NCI-H2196 treated with DMSO at 0.1 percent for 48 hours (cell line): Measurements from ENCODE around the gene RHOH.

Experiments
- DNase-seq: peaks from one replicate; lab custom pipeline; 2025; ENCODE audit not compliant: unreplicated experiment; lab: John Stamatoyannopoulos, UW

RHOH gene

DNA sequence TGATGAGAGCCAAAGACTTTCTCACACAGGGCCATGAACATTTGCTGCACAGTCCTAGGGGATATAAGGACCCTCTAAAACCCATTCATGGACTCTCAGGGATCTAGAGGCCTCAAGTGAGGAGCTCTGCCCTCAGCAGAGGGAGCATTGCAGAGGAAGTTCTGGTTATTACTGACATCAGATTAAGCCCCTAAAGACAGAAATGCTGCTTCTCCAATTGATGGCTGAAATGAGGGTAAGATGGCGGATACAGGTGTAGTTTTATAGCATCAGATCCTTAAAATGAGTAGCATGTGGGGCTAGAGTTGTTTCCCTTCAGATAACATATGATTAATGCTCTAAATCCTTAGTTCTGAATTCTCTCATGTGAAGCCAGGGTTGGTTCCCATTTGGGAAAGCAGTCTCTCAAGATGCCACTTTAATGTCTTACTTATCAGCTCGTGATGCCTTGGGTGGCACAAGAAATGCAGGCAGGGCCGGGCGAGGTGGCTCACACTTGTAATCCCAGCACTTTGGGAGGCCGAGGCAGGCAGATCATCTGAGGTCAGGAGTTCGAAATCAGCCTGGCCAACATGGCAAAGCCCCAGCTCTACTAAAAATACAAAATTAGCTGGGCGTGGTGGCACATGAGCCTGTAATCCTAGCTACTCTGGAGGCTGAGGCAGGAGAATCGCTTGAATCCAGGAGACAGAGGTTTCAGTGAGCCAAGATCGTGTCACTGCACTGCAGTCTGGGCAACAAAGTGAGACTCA is 7.9 kb downstream of the RHOH start:
- no peak for DNase-seq

GRCh38 chr4:40205259-40206198 is 8.7 kb downstream of the RHOH start:
- DNase-seq = no peak

GRCh38 chr4:40206426-40206825 is 9.6 kb downstream of the RHOH start:
- no peak for DNase-seq

GRCh38 chr4:40209401-40209800 is 12.6 kb downstream of the RHOH start:
- DNase-seq = no peak

- DNase-seq = no peak
These were observed 13.9 kb downstream of the RHOH start for GRCh38 chr4:40210776-40211175.

DNA sequence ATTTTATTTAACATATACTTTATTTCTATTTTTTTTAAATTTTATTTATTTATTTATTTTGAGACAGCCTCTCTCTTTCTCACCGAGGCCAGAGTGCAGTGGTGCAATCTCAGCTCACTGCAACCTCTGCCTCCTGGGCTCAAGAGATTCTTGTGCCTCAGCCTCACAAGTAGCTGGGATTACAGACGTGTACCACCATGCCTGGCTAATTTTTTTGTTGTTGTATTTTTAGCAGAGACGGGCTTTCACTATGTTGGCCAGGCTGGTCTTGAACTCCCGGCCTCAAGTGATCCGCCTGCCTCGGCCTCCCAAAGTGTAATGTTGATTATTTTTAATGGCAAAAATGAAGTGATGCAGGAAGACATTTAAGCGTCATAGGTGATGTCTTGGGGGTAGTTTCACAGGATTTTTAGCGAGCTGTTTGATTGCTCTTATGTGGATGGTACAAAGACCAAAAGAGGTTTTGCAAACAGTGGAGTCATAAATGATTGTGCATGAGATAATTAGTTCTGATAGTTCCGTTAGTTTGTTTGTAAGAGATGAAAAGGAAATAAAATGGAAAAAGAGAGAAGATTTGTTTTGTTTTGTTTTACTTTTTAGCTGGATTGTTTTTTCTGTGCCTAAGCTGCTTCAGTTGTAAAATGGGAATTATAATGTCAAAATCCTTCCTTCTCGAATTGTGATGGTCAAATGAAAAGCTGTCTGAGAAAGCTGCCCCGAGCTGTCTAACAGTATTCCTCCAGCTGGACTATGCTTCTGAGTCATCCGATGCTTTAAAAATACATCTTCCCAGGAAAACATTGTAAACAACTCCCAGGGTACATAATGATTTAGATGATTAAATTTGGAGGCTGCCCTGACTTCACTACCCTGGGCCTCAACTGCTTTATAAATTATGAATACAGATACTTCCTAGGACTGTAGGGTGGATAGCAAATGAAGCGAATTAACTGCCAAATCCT is 14.7 kb downstream of the RHOH start:
- no peak for DNase-seq

- no peak for DNase-seq
These were observed 16.1 kb downstream of the RHOH start for GRCh38 chr4:40212674-40213527.

- DNase-seq = no peak
These were observed 17.2 kb downstream of the RHOH start for GRCh38 chr4:40214038-40214437.

DNA sequence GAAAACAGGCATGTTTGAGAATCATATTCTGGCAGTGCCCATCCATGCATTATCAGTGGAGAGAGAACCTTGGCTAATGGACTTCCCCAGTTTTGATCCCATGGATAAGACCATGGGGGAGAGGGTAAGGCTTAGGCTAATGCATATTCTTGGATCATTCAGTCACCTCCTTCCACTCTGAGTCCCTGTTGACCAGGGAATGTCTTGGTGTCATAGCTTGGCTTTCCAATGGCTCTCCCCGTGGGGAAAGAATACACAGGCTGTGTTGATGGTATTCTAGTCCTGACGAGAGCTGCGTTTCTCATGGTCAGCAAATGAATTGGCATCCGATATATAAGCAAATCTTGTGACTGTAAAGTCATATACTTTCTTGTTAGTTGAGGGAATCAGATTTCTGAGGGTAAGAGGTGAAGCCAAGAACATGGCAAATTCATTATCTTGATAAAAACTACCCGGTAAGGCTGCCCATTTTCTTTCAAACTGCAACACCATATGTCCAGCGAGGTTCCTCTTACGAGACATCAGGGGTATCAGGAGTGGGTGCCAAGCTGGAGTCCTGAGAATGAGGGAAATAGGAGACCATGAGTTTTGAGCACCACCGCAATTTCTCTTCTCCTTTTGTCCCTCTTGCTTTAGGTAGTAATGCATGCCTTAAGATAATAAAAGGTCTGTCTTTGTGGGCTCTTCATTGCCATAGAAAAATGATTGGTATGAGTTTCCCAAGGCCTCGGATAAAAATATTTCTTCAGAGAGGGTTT is 18.0 kb downstream of the RHOH start:
- DNase-seq = no peak

- DNase-seq = no peak
These were observed 20.0 kb downstream of the RHOH start for GRCh38 chr4:40216622-40217366.

DNA sequence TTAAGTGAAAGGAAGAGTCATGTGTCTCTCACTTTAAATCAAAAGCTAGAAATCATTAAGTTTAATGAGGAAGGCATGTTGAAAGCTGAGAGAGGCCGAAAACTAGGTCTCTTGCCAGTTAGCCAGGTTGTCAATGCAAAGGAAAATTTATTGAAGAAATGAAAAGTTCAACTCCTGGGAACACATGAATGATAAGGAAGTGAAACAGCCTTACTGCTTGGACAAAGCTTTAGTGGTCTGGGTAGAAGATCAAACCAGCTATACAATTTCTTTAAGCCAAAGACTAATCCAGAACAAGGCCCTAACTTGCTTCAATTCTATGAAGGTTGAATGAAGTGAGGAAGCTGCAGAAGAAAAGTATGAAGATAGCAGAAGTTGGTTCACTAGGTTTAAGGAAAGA is 24.9 kb downstream of the RHOH start:
- no peak for DNase-seq

DNA sequence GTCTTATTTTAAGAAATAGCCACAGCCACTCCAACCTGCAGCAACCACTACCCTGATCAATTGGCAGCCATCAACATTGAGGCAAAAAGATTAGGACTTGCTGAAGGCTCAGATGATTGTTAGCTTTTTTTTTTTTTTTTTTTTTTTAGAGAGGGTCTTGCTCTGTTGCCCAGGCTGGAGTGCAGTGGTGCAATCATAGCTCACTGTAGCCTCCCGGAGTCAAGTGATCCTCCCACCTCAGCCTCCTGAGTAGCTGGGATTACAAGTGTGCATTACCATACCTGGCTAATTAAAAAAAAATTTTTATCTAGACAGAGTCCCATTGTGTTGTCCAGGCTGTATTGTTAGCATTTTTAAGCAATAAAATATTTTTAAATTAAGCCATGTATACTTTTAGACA is 26.5 kb downstream of the RHOH start:
- no peak for DNase-seq

DNA sequence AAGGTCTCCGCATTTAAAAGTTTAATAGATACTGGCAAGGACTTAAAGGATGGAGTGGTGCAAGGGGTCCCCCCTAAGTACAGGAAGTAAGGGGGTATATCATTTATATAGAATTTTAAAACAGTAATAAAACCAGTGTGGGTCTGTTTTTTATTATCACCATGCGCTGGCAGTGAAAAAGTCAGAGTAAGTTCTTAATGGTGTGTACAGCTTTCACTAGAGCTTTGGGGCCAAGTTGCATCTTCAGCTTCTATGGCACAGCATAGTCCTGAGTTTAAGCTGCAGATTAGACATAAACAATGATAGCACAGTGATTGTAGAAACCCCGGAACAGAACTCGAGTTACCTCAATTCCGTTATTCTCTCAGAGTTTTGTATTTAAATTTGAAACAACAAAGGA is 27.6 kb downstream of the RHOH start:
- no peak for DNase-seq

DNA sequence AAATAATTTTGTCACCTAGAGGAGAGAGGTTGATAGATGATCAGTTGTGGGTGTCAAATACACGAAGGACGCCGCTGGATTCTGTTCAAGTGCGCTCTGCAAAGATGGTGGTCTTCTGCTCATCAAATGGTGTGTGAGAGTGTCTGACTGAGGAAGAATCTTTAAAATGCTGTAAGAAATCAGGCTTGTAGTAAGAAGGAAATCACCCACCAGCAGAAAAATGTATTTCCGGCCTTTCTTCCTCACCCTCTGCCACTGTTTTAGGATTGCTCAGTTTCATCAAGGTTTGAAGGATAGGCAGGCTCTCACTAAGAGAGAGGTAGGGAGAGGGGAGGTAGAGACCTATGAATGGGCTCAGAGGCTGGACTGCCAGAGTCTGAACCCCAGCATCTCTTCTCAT is 28.7 kb downstream of the RHOH start:
- DNase-seq = no peak

GRCh38 chr4:40227284-40227683 is 30.5 kb downstream of the RHOH start:
- no peak for DNase-seq

- DNase-seq = no peak
These were observed 31.9 kb downstream of the RHOH start for GRCh38 chr4:40228497-40229365.

- no peak for DNase-seq
These were observed 34.6 kb downstream of the RHOH start for GRCh38 chr4:40231316-40231863.
